Stimulated activated CD8-positive, alpha-beta memory T cell treated with anti-CD3 and anti-CD28 coated beads, Interleukin-15, amount 100 ng/mL, for 24 hours (primary cell): Measurements from ENCODE around the gene TLK2.
"Not testable (repeated sequence)": the region's sequence is repeated elsewhere in the genome, so short reads cannot be mapped to it uniquely, and the experiment has no call there.

ENCODE experiments used
- DNase-seq: peaks from one replicate; pipeline ENCODE4 v3.0.0-alpha.2; 2020; ENCODE audit warnings: low read depth

Gene TLK2

GRCh38 chr17:62601471-62601870 is 122.8 kb downstream of the TLK2 start:
- no peak for DNase-seq

GRCh38 chr17:62603783-62604182 is 125.2 kb downstream of the TLK2 start:
- DNase-seq = not testable (repeated sequence)

- no peak for DNase-seq
Observed at GRCh38 chr17:62605588-62605987, 127.0 kb downstream of the TLK2 start.

- no peak for DNase-seq
Observed at GRCh38 chr17:62611292-62611691, 132.7 kb downstream of the TLK2 start.

GRCh38 chr17:62611728-62612127 is 133.1 kb downstream of the TLK2 start:
- DNase-seq = no peak

- DNase-seq = not testable (repeated sequence)
Observed at GRCh38 chr17:62612289-62612688, 133.7 kb downstream of the TLK2 start.

GRCh38 chr17:62613095-62613494 is 134.5 kb downstream of the TLK2 start:
- not testable (repeated sequence) for DNase-seq

- no peak for DNase-seq
Observed at GRCh38 chr17:62614142-62614541, 135.5 kb downstream of the TLK2 start.

- DNase-seq = no peak
Observed at GRCh38 chr17:62615503-62615902, 136.9 kb downstream of the TLK2 start.

GRCh38 chr17:62616993-62617893 is 138.6 kb downstream of the TLK2 start:
- DNase-seq = no peak

GRCh38 chr17:62617894-62618472 is 139.4 kb downstream of the TLK2 start:
- DNase-seq = no peak

GRCh38 chr17:62618647-62619416 is 140.2 kb downstream of the TLK2 start:
- no peak for DNase-seq

- no peak for DNase-seq
Observed at GRCh38 chr17:62619417-62620155, 141.0 kb downstream of the TLK2 start.

GRCh38 chr17:62621223-62621622 is 142.6 kb downstream of the TLK2 start:
- DNase-seq = no peak

- no peak for DNase-seq
Observed at GRCh38 chr17:62625184-62625869, 146.7 kb downstream of the TLK2 start.

GRCh38 chr17:62625870-62626200 is 147.2 kb downstream of the TLK2 start:
- DNase-seq = no peak

GRCh38 chr17:62626719-62627218 is 148.1 kb downstream of the TLK2 start:
- DNase-seq = no peak

GRCh38 chr17:62627219-62627903 is 148.7 kb downstream of the TLK2 start, which contains the start of gene MRC2:
Gene MRC2, plus strand, starts transcription at chr17:62627670. Its CDS starts 133 bp downstream, at chr17:62627803.
- no peak for DNase-seq

GRCh38 chr17:62627904-62628633 is 149.4 kb downstream of the TLK2 start:
- no peak for DNase-seq
